Measurements from ENCODE around the gene PAQR9.

Gene PAQR9

DNA sequence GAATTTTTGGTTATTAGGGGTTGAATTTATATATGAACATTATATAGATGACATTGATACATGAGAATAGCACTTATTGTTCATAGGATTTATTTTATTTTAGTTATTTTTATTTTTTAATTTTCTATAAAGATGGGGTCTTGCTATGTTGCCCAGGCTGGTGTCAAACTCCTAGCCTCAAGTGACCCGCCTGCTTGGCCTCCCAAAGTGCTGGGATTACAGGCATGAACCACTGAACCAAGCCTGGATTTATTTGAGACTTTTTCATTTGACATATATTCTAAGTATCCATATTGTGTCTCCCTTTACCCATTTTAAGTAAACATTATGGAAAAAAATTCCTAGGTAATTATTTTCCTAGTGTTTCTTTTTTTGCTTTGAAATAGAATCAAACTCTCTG lies 12.5 kb downstream of the PAQR9 start:
- no peak for DNase-seq

GRCh38 chr3:142947799-142948575 lies 15.5 kb downstream of the PAQR9 start:
- peak in 2 of 4 experiments; percentile 28 to 29 for DNase-seq

GRCh38 chr3:142947352-142947751 lies 16.1 kb downstream of the PAQR9 start:
- no peak for DNase-seq

- DNase-seq: no peak
Measured at GRCh38 chr3:142946861-142947260, 16.6 kb downstream of the PAQR9 start.

DNA sequence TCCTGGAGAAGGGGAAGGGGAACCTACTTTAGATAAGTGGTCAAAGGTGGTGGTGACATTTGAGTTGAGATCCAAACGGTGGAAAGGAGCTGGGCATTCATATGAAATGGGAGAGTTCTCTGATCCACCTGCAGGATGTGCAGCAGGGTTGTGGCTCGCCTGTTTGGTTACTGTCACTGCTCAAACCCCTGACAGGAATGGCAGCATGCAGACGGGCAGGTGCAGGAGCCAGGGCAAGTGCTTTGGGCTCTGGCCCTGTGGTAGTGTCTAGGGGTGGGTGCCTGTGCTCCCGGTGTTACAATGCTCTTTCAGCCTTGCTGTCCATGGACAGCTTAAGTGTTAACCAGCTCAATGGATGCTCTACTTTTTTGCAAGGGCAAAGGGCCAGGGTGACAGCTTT lies 18.5 kb downstream of the PAQR9 start:
- no peak for DNase-seq

- DNase-seq: no peak
Measured at GRCh38 chr3:142944342-142944741, 19.1 kb downstream of the PAQR9 start.

GRCh38 chr3:142943870-142944269 lies 19.6 kb downstream of the PAQR9 start:
- no peak for DNase-seq

DNA sequence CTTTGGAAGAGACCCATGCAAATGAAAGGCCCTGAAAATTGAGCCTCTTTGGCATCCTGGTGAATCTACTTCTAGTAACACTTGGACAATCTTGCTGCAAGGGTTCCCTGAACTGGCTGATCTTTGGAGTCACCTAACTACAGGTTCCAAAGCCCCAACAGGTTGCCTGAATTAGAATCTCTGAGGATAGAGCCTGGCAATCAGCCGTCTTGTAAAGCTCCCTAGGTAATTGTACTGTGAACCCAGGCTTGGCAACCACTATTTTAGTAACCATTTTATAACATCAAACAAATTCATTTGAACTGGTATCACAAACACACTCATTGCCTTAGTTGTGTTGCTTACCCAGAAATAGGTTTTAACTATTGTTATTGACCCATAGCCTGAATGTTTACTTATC lies 20.1 kb downstream of the PAQR9 start:
- DNase-seq: no peak

DNA sequence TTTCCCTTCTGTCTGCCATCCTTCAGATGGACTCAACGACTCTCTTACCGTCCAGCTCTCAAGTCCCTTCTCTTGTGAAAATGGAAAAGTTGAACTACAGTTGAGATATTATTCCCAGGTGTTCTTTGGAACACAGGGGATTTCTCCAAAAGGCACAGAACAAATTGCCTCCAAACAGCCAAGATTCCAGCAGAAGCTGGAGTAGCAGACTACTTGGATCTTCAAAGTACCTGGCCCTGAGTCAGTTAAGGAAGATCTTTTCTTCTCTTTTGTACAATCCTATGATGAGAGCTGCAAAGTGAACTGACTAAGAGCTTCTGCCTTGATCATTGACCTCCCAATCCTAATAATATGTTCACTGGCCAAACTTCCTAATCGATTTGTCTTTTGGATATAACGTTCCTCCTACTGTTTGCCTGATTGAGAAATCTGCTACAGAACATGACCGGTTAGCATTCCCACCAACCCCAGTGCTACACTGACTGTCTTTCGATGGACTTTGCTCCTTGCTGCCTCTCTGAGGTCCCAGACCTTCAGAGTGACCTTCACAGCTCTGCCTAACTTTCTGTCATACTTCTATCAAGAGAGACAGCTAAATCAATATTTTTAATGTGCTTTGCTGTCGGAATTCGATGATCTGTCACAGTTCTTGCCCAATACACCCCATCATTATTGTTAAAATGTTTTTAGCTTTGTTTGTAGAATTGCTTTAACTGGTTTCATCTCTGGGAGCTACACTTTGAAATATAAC lies 21.9 kb downstream of the PAQR9 start:
- no peak for DNase-seq

DNA sequence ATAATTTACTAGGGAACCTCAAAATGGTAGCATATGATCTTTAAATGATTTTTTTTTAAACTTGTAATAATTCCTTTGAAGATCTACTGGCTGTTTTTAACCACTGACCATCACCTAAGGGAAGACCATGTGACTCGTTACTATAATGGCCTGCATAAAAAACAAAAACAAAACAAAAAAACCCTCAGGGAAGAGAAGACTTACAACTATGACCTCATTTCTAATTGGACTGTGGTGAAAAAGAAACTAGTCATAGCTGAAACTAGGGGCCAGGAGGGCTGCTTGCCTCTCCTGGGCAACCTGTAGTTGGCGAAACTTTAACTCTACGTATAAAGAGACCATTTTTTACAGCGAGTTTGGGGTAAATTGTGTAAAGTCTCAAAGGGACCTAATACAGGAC lies 23.0 kb downstream of the PAQR9 start:
- DNase-seq: no peak

DNA sequence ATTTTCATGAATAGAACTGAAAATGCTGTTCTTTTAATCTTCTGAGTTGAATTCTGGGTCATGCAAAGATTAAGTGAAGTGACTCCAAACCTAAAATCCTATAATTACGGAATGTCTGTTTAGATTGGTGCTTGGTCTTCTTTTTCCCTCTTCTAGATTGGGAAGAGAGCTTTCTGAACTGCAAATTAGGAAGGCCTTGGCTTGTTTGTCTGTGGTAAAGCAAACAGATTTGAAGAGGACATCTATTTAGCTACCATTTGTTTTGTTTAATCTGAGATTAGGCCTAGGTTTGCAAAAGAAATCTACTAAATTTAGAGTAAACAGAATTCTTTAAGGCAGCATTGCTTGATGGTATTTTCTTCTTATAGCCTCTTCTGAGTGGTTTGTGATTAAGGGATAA lies 23.5 kb downstream of the PAQR9 start:
- DNase-seq: no peak

DNA sequence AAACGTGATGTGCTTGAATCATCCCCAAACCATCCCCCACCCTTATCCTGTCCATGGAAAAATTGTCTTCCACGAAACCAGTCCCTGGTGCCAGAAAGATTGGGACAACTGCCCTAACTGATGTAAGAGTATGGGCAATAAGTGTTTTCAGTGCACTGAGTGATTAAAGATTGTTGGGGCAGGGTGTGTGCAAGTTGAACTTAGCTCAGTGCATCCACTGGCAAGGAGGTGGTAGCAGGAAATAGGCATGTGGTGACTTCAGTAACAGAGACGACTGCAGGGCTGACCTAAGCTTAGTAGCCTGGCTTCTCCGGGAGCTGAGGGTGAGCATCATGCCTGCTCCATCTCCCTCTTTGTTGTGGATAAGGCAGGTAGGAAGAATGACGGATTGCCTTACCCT lies 27.5 kb downstream of the PAQR9 start:
- no peak for DNase-seq

DNA sequence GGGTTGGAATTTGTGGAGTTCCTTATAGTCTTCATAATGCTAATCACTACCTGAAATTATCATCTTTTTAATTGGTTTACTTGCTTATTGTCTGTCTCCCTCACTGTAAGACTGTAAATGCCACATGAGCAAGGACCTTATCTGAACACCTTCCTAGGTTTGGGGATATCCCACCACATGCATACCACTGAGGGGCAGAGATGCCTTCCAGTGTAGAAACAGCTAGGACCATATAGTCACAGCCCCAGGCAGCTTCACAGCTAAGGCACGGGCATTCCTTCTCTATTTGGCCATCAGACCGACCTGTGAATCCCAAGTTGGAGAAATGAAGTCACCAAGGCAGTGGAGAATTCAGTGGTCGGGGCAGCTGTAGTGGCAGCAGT lies 28.6 kb downstream of the PAQR9 start:
- no peak for DNase-seq

DNA sequence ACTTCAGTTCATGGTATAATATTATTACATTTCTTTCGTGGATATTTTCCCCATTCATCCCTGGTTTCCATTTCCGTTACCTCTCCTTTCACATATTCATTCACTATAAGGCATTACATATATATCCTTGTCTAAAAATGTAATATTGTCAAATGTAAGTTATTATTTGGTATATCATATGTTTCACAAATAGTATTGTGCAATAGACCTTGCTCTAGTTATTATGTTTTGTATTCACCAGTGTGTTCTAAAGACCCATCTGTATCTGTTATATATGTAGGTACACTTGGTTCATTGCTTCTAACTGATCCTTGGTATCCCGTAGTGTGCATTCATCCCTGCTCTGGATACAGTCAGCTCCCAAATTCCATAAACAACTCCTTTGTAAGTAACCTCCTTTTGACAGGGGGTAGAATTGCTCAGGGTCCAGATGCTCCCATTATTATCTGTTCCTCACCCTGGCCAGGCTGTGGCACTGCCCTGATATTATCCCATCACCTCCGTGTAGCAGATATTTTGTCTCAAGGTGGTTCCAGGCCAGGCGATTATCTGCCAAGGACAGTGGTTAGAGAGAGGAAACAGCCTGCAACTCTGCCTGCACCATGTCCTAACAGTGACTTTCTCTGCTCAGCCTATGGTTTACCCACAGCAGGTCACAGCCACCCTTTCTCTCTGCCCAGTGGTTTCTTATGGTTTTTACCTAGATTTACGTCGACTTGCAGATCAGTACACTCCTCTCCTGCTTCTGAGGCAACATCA lies 29.2 kb downstream of the PAQR9 start:
- no peak for DNase-seq

DNA sequence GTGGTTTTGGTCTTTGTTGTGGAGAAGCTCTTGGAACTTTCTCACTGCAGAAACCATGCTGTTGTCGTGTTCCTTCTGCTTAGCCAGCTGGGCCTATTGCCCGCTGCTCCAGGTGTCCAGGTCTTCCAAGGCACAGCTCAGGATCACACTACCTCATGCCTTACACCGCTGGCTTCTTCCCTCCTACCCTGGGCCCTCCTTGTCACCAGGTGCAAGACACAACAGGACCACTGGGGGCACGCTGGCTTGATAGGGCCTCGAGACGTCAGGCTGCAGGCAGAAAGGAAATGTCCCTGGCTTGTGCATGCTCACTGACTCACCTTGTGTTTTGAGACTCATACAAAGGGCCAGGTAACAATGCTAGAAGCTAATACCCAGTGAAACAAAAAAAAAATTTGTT lies 32.3 kb downstream of the PAQR9 start:
- DNase-seq: peak in 1 of 4 experiments; percentile 5

GRCh38 chr3:142930463-142930862 lies 33.0 kb downstream of the PAQR9 start:
- no peak for DNase-seq

DNA sequence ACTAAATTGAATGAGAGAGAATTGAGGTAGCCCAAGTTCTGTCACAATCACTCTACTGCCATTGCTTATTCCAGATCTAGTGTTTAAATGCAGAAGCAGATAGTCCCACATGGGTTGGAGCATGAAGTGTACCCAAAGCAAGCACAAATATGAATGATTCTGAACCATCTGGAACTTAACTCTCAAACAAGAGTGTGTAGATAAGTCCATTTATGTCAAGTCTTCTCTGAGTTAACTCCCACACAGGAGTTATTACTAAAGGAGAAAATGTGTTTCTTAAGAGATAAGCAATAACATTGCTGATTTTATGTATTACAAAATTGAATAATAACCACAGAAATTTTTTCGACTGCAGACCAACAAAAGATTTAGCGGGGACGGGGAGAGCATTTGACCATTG lies 33.6 kb downstream of the PAQR9 start:
- DNase-seq: no peak

DNA sequence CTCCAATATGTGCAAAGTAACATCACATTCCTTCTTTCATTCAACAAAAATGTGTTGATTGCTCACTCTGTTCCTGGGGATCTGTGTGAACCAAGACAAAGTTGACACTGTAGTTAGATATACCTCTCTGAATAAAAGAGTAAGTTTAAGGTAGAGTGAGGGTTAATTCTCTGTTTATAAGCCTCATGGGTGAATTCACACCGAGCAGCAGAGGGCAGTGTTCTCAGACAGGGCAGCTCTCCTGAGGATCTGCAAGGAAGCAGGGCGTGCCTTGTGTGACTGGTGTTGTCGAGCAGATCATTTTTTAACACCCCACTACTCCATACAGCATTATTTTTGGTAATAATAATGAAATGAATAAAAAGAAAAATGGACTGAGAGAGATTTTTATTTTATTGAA lies 34.4 kb downstream of the PAQR9 start:
- DNase-seq: peak; percentile 79 to 88 (median 86)

DNA sequence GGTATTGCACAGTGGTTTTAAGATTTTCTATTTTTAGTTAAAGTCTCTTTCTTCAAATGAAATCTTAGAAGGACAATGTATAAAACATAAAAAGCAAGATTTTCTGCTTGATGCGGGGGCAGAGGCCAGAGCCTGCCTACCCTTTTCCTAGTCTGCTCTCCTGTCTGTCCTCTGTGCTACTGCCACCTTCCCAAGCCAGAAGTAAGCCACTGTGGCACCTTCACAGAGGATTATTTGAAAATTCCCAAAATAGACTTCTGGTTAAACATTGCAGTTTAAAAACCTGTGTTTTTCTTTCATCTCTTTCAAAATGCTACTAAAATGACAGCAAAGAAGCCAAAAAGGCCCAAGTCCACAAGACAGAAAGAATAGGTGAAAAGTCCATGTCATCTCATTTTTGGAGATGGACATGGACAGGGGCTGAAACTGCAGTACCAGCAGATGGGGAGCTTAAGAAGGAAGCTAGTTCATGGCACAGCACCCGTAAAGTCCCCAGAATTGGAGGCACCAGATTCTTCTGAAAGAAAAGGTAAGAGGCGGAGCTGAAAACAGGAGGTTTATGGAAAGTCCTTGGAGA lies 37.0 kb downstream of the PAQR9 start:
- no peak for DNase-seq

DNA sequence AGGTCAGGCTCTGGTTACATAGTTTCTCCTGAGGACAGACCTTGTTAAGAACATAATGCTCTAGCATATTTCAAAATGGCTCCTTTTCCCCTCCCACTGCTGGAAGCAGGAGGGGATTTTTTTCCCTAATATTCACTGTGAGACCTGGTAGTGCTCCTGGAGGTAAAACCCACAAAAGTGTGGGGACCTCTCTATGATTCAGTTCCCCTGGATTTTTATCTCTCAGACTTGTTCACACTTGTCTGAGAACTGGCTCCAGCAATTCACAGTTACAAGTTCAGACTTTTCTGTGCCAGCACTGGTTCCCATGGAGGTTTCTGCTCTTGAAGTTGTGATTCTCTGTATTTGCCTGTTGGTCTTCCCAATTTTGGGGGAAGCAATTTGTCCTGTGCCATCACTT lies 38.3 kb downstream of the PAQR9 start:
- DNase-seq: no peak

DNA sequence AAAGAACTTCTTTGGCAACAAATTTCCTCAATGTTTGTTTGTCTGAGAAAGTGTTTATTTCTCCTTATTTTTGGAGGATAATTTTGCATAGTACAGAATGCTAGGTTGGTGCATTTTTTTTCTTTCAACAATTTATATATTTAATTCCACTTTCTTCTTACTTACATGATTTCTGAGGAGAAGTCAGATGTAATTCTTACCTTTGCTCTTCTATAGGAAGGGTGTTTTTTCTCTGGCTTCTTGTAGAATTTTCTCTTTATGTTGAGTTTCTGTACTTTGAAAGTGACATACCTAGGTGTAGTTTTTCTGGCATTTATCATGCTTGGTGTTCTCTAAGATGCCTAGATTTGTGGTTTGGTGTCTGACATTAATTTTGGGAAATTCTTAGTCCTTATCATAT lies 39.8 kb downstream of the PAQR9 start:
- DNase-seq: no peak

DNA sequence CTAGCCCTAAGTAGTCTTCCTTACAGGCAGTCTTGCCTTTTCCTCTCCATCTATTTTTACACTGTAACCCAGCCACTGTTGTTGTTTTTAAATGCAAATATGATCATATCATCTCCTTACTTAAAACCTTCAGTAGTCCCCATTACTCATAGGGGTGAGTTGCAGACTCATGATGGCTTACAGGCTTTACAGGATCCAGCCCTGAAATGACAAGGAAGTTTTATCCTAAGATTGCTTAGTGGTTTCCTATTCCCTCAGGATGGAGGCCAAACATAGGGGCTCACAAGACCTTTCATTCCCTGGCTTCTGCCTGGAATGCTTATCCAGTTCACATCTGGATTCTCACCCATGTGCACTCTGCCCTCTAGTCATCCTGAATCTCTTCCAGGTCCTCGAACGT lies 46.9 kb downstream of the PAQR9 start:
- no peak for DNase-seq

- no peak for DNase-seq
Measured at GRCh38 chr3:142915636-142916035, 47.8 kb downstream of the PAQR9 start.
